Cardiac fibroblast (primary cell): ENCODE results near the gene SLC25A31.
A peak's percentile ranks its signal among the peaks of the same experiment; 100 is the strongest.

Source experiments
- DNase-seq, 2 donors: peaks; one replicate each; pipeline versions ENCODE4 v3.0.0 to v3.0.0-alpha.2; 2010; ENCODE audit warnings: low read depth in 2 of 2
- H3K4me3 ChIP-seq, 2 donors: replicated peaks in 1 of 2; 1 replicate in 1 of 2; 2 replicates in 1 of 2; pipeline ENCODE4 v1.5.1; 2011; ENCODE audit warnings: low read depth in 2 of 2, low read length in 2 of 2, mild to moderate bottlenecking in 2 of 2, moderate library complexity in 1 of 2
- CTCF ChIP-seq: IDR thresholded peaks from one replicate; pipeline ENCODE4 v1.5.1; 2011; ENCODE audit warnings: low read depth, mild to moderate bottlenecking, low read length, inconsistent platforms

SLC25A31 gene

GRCh38 chr4:127799711-127800110 is 69.5 kb downstream of the SLC25A31 start:
- TF ChIP-seq CTCF: no peak
- no peak for DNase-seq
- H3K4me3 ChIP-seq: no peak overlapping the region

DNA sequence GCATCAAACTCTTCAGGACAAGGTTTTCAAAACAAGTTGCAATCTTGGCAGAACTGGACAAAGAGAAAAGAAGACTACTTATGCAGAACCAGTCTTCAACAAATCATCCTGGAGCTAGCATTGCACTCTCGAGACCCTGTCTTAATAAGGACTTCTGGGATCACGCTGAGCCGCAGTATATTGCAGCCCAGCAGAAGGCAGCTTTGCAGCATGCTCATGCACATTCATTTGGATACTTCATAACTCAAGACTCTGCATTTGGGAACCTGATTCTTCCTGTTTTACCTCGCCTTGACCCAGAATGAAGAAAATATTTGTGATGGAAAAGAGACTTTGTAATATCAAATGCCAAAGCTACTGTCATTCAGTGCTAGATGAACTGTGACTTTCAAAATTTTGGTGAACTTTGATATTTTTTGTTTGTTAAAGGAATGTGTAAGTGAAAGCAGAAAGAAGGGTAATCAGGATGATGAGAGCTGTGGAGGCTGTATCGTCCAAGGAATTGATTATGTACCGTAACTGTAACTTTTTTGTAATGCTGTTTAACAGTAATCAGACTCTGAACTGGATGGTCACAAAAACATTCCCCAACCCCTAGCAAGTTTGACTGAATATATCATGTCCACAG is 79.1 kb downstream of the SLC25A31 start:
- TF ChIP-seq CTCF: peak; percentile 11
- H3K4me3 ChIP-seq: no peak overlapping the region
- DNase-seq: peak; percentile 18 to 48

- H3K4me3 ChIP-seq: no peak overlapping the region
- no peak for TF ChIP-seq CTCF
- DNase-seq: no peak
These were observed 80.4 kb downstream of the SLC25A31 start for GRCh38 chr4:127810551-127810950.

DNA sequence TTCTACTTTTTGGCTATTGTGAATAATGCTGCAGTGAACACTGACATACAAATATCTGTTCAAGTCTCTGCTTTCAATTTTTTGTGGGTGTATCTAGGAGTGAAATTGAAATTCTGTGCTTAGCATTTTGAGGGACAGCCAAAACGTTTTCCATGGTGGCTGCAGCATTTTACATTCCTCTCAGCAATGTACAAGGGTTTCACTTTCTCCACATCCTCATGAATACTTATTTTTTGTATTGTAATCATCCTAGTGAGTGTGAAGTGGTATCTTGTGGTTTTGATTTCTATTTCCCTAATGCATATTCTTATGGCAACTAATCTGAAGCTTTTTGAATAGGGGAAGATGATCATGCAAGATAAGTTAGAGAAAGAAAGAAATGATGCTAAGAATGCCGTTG is 92.2 kb downstream of the SLC25A31 start:
- H3K4me3 ChIP-seq: no peak overlapping the region
- no peak for DNase-seq
- no peak for TF ChIP-seq CTCF
